HepG2 (cell line): ENCODE measurements around the gene MVP. TPM values are rescaled to one million over a fixed set of nuclear protein-coding genes. Genes with fewer than 3 reads are reported as not detected.

Experiments
- AKAP8 ChIP-seq: sonication (generic); formaldehyde crosslinking; IDR thresholded peaks from 2 replicates; pipeline ENCODE4 v1.5.1; 2020; ENCODE audit warnings: mild to moderate bottlenecking, missing genetic modification reagents
- FOXM1 ChIP-seq: sonication (generic); formaldehyde crosslinking; IDR thresholded peaks from 2 replicates; pipeline ENCODE4 v1.5.0; 2020; ENCODE audit warnings: missing genetic modification reagents
- HMG20B ChIP-seq: conservative IDR thresholded peaks from 2 replicates; pipeline ENCODE4 v1.6.1; 2016; ENCODE audit warnings: missing genetic modification reagents, missing compliant biosample characterization
- HOXA7 ChIP-seq: sonication (generic); formaldehyde crosslinking; IDR thresholded peaks from 2 replicates; pipeline ENCODE4 v1.8.1; 2022; ENCODE audit warnings: mild to moderate bottlenecking, missing genetic modification reagents, moderate library complexity
- IRF1 ChIP-seq: sonication (generic); formaldehyde crosslinking; IDR thresholded peaks from 2 replicates; pipeline ENCODE4 v1.4.0; 2020; ENCODE audit warnings: low read depth, mild to moderate bottlenecking, missing genetic modification reagents
- IRX3 ChIP-seq: sonication (generic); formaldehyde crosslinking; IDR thresholded peaks from 2 replicates; pipeline ENCODE4 v1.8.1; 2023; ENCODE audit warnings: mild to moderate bottlenecking, low read depth, missing genetic modification reagents, borderline replicate concordance
- LRRFIP1 ChIP-seq: sonication (generic); formaldehyde crosslinking; conservative IDR thresholded peaks from 2 replicates; pipeline ENCODE4 v1.4.0; 2020; ENCODE audit warnings: missing genetic modification reagents
- MIXL1 ChIP-seq: IDR thresholded peaks from 2 replicates; pipeline ENCODE4 v1.6.1; 2016
- MYPOP ChIP-seq: sonication (generic); formaldehyde crosslinking; IDR thresholded peaks from 2 replicates; pipeline ENCODE4 v1.8.1; 2023; ENCODE audit warnings: mild to moderate bottlenecking, moderate library complexity, missing genetic modification reagents
- NFAT5 ChIP-seq: sonication (generic); formaldehyde crosslinking; IDR thresholded peaks from 2 replicates; pipeline ENCODE4 v1.4.0; 2020; ENCODE audit warnings: missing genetic modification reagents
- PAWR ChIP-seq: sonication (generic); formaldehyde crosslinking; IDR thresholded peaks from 2 replicates; pipeline ENCODE4 v1.4.0; 2020; ENCODE audit warnings: missing genetic modification reagents, mild to moderate bottlenecking, borderline replicate concordance
- SP1 ChIP-seq, 2 experiments: fragments of 450-650 bp in 1 of 2; sonication (generic) in 1 of 2; formaldehyde crosslinking in 1 of 2; IDR thresholded peaks; 2 replicates each; pipeline versions ENCODE4 v1.4.0 to v1.6.1; 2016 to 2020; ENCODE audit warnings: missing genetic modification reagents in 1 of 2
- TRIM24 ChIP-seq: sonication (generic); formaldehyde crosslinking; IDR thresholded peaks from 2 replicates; pipeline ENCODE4 v1.8.0; 2022; ENCODE audit warnings: mild to moderate bottlenecking, missing genetic modification reagents
- ZBTB3 ChIP-seq: sonication (generic); formaldehyde crosslinking; IDR thresholded peaks from 2 replicates; pipeline ENCODE4 v1.4.0; 2020; ENCODE audit warnings: low read depth, mild to moderate bottlenecking, moderate library complexity, missing genetic modification reagents, borderline replicate concordance
- ZKSCAN5 ChIP-seq: sonication (generic); formaldehyde crosslinking; IDR thresholded peaks from 2 replicates; pipeline ENCODE4 v1.5.1; 2020; ENCODE audit warnings: mild to moderate bottlenecking, missing genetic modification reagents
- ZMYM4 ChIP-seq: sonication (generic); formaldehyde crosslinking; IDR thresholded peaks from 2 replicates; pipeline ENCODE4 v1.8.1; 2023; ENCODE audit warnings: mild to moderate bottlenecking, missing genetic modification reagents
- ZNF446 ChIP-seq: sonication (generic); formaldehyde crosslinking; IDR thresholded peaks from 2 replicates; pipeline ENCODE4 v1.5.0; 2020; ENCODE audit warnings: mild to moderate bottlenecking, missing genetic modification reagents
- polyA plus RNA-seq, 8 experiments: library from polyadenylated mRNA; depleted of rRNA in 3 of 8; stranded (reverse) in 7 of 8; unstranded in 1 of 8; fragments of >200 nt; fragmentation: Illumina TruSeq in 4 of 8; extraction: Trizol in 4 of 8; gene quantifications; 2 replicates each; pipeline versions ENCODE4 v1.2.1 to v1.2.3, GENCODE V29; 2011 to 2016; ENCODE audit warnings: low read depth in 4 of 8, missing spikeins in 1 of 8, mixed read lengths in 1 of 8; ENCODE audit not compliant: insufficient read depth in 1 of 8
- total RNA-seq, 5 experiments: library from RNA; depleted of rRNA; stranded (reverse); fragments of >200 nt; fragmentation: Illumina TruSeq; extraction: Trizol; gene quantifications; 2 replicates each; pipeline ENCODE4 v1.2.3, GENCODE V29; 2016; ENCODE audit warnings: low read depth in 1 of 5

The MVP gene
- total and polyA plus RNA-seq, 2 of the 13 experiments (the other 11 are each of a cell fraction or from before 2014, with no cell fraction given) = 22.9 to 43.5 TPM

GRCh38 chr16:29862884-29863668 is 42.8 kb downstream of the MVP start, which contains the start of gene CDIPT (continued):
- TF ChIP-seq ZBTB3 (CRISPR knock-in tag) = no peak
- TF ChIP-seq ZKSCAN5 (CRISPR knock-in tag) = no peak
- TF ChIP-seq ZMYM4 (CRISPR knock-in tag) = peak; percentile 100
- TF ChIP-seq ZNF446 (CRISPR knock-in tag) = 0 out of 2 replicates have a peak, but pooled peaks have one; percentile 26
- no peak for TF ChIP-seq TRIM24 (CRISPR knock-in tag)
- 0 out of 2 replicates have a peak, but pooled peaks have one; percentile 76 for TF ChIP-seq LRRFIP1
- TF ChIP-seq FOXM1 = 0 out of 2 replicates have a peak, but pooled peaks have one; percentile 41
- TF ChIP-seq HOXA7 (CRISPR knock-in tag) = no peak
- no peak; the same call in none of the 2 replicates for TF ChIP-seq MYPOP
- TF ChIP-seq SP1 (IDR thresholded peaks at IDR 0.05) = no peak
- TF ChIP-seq SP1 (CRISPR knock-in tag; IDR thresholded peaks at IDR 0.05) = peak; percentile 80
- no peak for TF ChIP-seq PAWR (CRISPR knock-in tag)
- TF ChIP-seq HMG20B = peak; percentile 71; the same call in 1 of the 2 replicates
- no peak for TF ChIP-seq IRF1 (CRISPR knock-in tag)
- peak; percentile 78; the same call in 1 of the 2 replicates for TF ChIP-seq AKAP8 (CRISPR knock-in tag)
- no peak; the same call in 1 of the 2 replicates for TF ChIP-seq IRX3
- TF ChIP-seq NFAT5 (CRISPR knock-in tag) = no peak
- peak; percentile 61; the same call in 1 of the 2 replicates for TF ChIP-seq MIXL1
